HL-60/S4 treated with retinoic acid at 250 ng/mL for 4 days and 3 days (cell line): ENCODE measurements around the gene EMP3.
"Not testable (repeated sequence)": the region's sequence is repeated elsewhere in the genome, so short reads cannot be mapped to it uniquely, and the experiment has no call there.

ENCODE experiments used
- in situ Hi-C: fragments of 300-500 bp; cut with MboI; formaldehyde crosslinking; loops from 2 replicates; pipeline ENCODE4 v1.7.0; 2022; ENCODE audit warnings: low sequenced_read_pairs

The EMP3 gene

GRCh38 chr19:48325265-48325910 is at the start of gene EMP3:
EMP3 (plus strand) TSS chr19:48325552; CDS start chr19:48326845, 1,293 bp downstream.
- in situ Hi-C loops: no loop called here

GRCh38 chr19:48279747-48280146 is 45.6 kb upstream of the EMP3 start:
- in situ Hi-C loops: no loop called here

GRCh38 chr19:48283908-48284307 is 41.4 kb upstream of the EMP3 start:
- in situ Hi-C loops: no loop called here

- in situ Hi-C loops: no loop called here
These were observed 40.5 kb upstream of the EMP3 start for GRCh38 chr19:48284896-48285295.

GRCh38 chr19:48287748-48288147 is 37.6 kb upstream of the EMP3 start:
- in situ Hi-C loops: no loop called here

- in situ Hi-C loops: no loop called here
These were observed 35.0 kb upstream of the EMP3 start for GRCh38 chr19:48290401-48290770.

- in situ Hi-C loops: no loop called here
These were observed 34.4 kb upstream of the EMP3 start for GRCh38 chr19:48290771-48291488.

GRCh38 chr19:48291489-48291815 is 33.9 kb upstream of the EMP3 start:
- in situ Hi-C loops: not testable (repeated sequence)

- in situ Hi-C loops: no loop called here
These were observed 32.6 kb upstream of the EMP3 start for GRCh38 chr19:48292798-48293197.

- in situ Hi-C loops: no loop called here
These were observed 29.9 kb upstream of the EMP3 start for GRCh38 chr19:48295458-48295857.

- in situ Hi-C loops: no loop called here
These were observed 28.2 kb upstream of the EMP3 start for GRCh38 chr19:48296963-48297734.

GRCh38 chr19:48297975-48298374 is 27.4 kb upstream of the EMP3 start:
- in situ Hi-C loops: no loop called here

GRCh38 chr19:48301886-48302599 is 23.3 kb upstream of the EMP3 start:
- in situ Hi-C loops: no loop called here

GRCh38 chr19:48302600-48302959 is 22.8 kb upstream of the EMP3 start:
- in situ Hi-C loops: no loop called here

GRCh38 chr19:48303367-48303766 is 22.0 kb upstream of the EMP3 start:
- in situ Hi-C loops: no loop called here

GRCh38 chr19:48303866-48304265 is 21.5 kb upstream of the EMP3 start:
- in situ Hi-C loops: no loop called here

GRCh38 chr19:48308631-48309586 is 16.4 kb upstream of the EMP3 start:
- in situ Hi-C loops: no loop called here

GRCh38 chr19:48309731-48310130 is 15.6 kb upstream of the EMP3 start:
- in situ Hi-C loops: not testable (repeated sequence)

- in situ Hi-C loops: no loop called here
These were observed 15.1 kb upstream of the EMP3 start for GRCh38 chr19:48310227-48310626.

- in situ Hi-C loops: no loop called here
These were observed 14.0 kb upstream of the EMP3 start for GRCh38 chr19:48311384-48311783.
